Adrenal gland (tissue), 5 donors: Measurements from ENCODE around the gene NIFK.

ENCODE experiments used
- CTCF ChIP-seq, 6 experiments: fragments of 450-650 bp in 4 of 6; fragments of 200-600 bp in 2 of 6; sonication (generic) in 1 of 6; IDR thresholded peaks; 1 replicate in 5 of 6; 2 replicates in 1 of 6; pipeline versions ENCODE4 v1.5.1 to v1.8.0; 2016 to 2021; ENCODE audit warnings: antibody characterized with exemption in 6 of 6, mild to moderate bottlenecking in 2 of 6, moderate library complexity in 1 of 6
- POLR2A ChIP-seq, 2 donors: fragments of 450-650 bp; IDR thresholded peaks; one replicate each; pipeline ENCODE4 v1.6.1; 2017; ENCODE audit warnings: antibody characterized with exemption in 2 of 2, mild to moderate bottlenecking in 2 of 2, moderate library complexity in 1 of 2
- donor health status: DM: no; HTN: no; CAD: no.

- no peak for TF ChIP-seq CTCF (IDR thresholded peaks at IDR 0.05)
- no peak for TF ChIP-seq POLR2A (IDR thresholded peaks at IDR 0.05)
These were observed 19.1 kb downstream of the NIFK start for GRCh38 chr2:121717529-121717928.
